Endothelial cell of umbilical vein (primary cell): ENCODE data around the gene KLK2. TPM values are rescaled to one million over a fixed set of nuclear protein-coding genes. Genes with fewer than 3 reads are reported as not detected.

Experiments used
- BruUV-seq: library from RNA; stranded (reverse); fragments of 400-500 nt; replicated peaks from 2 replicates; lab custom pipeline; 2021; lab: Mats Ljungman, UMichigan
- CTCF ChIA-PET: fragments of 300-600, 350-600 bp; sonication (Branson Sonifier 250); formaldehyde crosslinking; loops from one replicate; lab custom pipeline; 2021; ENCODE audit warnings: antibody characterized with exemption, inconsistent platforms; lab: Charles Lee
- POLR2A ChIA-PET: fragments of 300-600, 350-600 bp; sonication (Branson Sonifier 250); formaldehyde crosslinking; loops from one replicate; lab custom pipeline; 2021; ENCODE audit warnings: antibody characterized with exemption, inconsistent platforms; lab: Charles Lee
- DNase-seq: peaks from one replicate; pipeline ENCODE4 v3.0.0-alpha.2; 2011; ENCODE audit warnings: low read depth, low spot score
- FAIRE-seq: peaks from 2 replicates; lab custom pipeline; 2011; peaks lifted over from hg19 to GRCh38; lab: Jason Lieb, UNC
- H2AFZ ChIP-seq: 2 replicates; pipeline ENCODE4 v1.6.0; 2012; ENCODE audit warnings: low read depth, low read length, control low read depth, inconsistent platforms
- H3K27ac ChIP-seq: 2 replicates; pipeline ENCODE4 v1.5.1; 2011; ENCODE audit warnings: low read depth, mild to moderate bottlenecking, control low read depth, low read length, moderate library complexity; ENCODE audit not compliant: insufficient read depth
- H3K27me3 ChIP-seq, 2 experiments: 2 replicates each; pipeline versions ENCODE4 v1.6.0 to v1.6.1; 2011; ENCODE audit warnings: low read length in 2 of 2, mixed read lengths in 1 of 2; ENCODE audit not compliant: control insufficient read depth in 2 of 2, insufficient read depth in 2 of 2
- H3K36me3 ChIP-seq, 2 experiments: 2 replicates in 1 of 2; 3 replicates in 1 of 2; pipeline ENCODE4 v1.5.1; 2011; ENCODE audit warnings: low read length in 2 of 2, mild to moderate bottlenecking in 1 of 2, moderate library complexity in 1 of 2; ENCODE audit not compliant: control insufficient read depth in 2 of 2, insufficient read depth in 2 of 2; ENCODE audit errors: extremely low read depth in 1 of 2
- H3K4me1 ChIP-seq: 3 replicates; pipeline ENCODE4 v1.5.1; 2011; ENCODE audit warnings: mild to moderate bottlenecking, low read length; ENCODE audit not compliant: control insufficient read depth, insufficient read depth; ENCODE audit errors: extremely low read depth
- H3K4me2 ChIP-seq: 2 replicates; pipeline ENCODE4 v1.6.1; 2011; ENCODE audit warnings: low read length, control low read depth, mixed read lengths; ENCODE audit not compliant: insufficient read depth
- H3K4me3 ChIP-seq, 3 experiments: fragments of 200-600 bp in 1 of 3; sonication (generic), shearing (Covaris generic) in 1 of 3; replicated peaks in 1 of 3; 2 replicates each; pipeline ENCODE4 v1.5.1; 2011 to 2016; ENCODE audit warnings: control low read depth in 3 of 3, low read length in 3 of 3, mild to moderate bottlenecking in 2 of 3, inconsistent platforms in 1 of 3, low read depth in 1 of 3, moderate library complexity in 1 of 3; ENCODE audit not compliant: insufficient read depth in 1 of 3
- H3K79me2 ChIP-seq: 2 replicates; pipeline ENCODE4 v1.6.0; 2012; ENCODE audit warnings: low read length, inconsistent platforms; ENCODE audit not compliant: control insufficient read depth, insufficient read depth
- H3K9ac ChIP-seq: replicated peaks from 2 replicates; pipeline ENCODE3; 2011; ENCODE audit warnings: low read length, control low read depth; ENCODE audit not compliant: insufficient read depth; ENCODE audit errors: extremely low read depth
- H3K9me1 ChIP-seq: replicated peaks from 3 replicates; pipeline ENCODE4 v1.6.0; 2011; ENCODE audit warnings: mild to moderate bottlenecking, low read length; ENCODE audit not compliant: control insufficient read depth, insufficient read depth; ENCODE audit errors: extremely low read depth
- H3K9me3 ChIP-seq: replicated peaks from 2 replicates; pipeline ENCODE4 v1.5.1; 2012; ENCODE audit warnings: low read length, inconsistent platforms; ENCODE audit not compliant: control insufficient read depth, insufficient read depth
- H4K20me1 ChIP-seq: replicated peaks from 2 replicates; pipeline ENCODE3; 2011; ENCODE audit warnings: mild to moderate bottlenecking, low read length; ENCODE audit not compliant: control insufficient read depth, insufficient read depth; ENCODE audit errors: extremely low read depth
- EZH2 ChIP-seq: IDR thresholded peaks from 2 replicates; pipeline ENCODE4 v1.6.1; 2012; ENCODE audit warnings: borderline replicate concordance, low read depth, mild to moderate bottlenecking, moderate library complexity, low read length, inconsistent platforms; ENCODE audit not compliant: severe bottlenecking
- FOS ChIP-seq: IDR thresholded peaks from 2 replicates; pipeline ENCODE4 v1.6.1; 2011; ENCODE audit warnings: mild to moderate bottlenecking, low read length, moderate library complexity, borderline replicate concordance; ENCODE audit not compliant: insufficient read depth
- GATA2 ChIP-seq: IDR thresholded peaks from 2 replicates; pipeline ENCODE4 v1.7.0; 2011; ENCODE audit warnings: low read depth, mild to moderate bottlenecking, moderate library complexity, mixed read lengths, low read length; ENCODE audit not compliant: insufficient read length, insufficient read depth
- JUN ChIP-seq: IDR thresholded peaks from 2 replicates; pipeline ENCODE4 v1.6.1; 2011; ENCODE audit warnings: borderline replicate concordance, low read depth; ENCODE audit not compliant: insufficient read length, insufficient read depth
- MYC ChIP-seq: IDR thresholded peaks from one replicate; pipeline ENCODE4 v1.6.1; 2011; ENCODE audit warnings: mild to moderate bottlenecking, low read depth, low read length
- POLR2A ChIP-seq: IDR thresholded peaks from 2 replicates; pipeline ENCODE4 v1.6.1; 2012; ENCODE audit warnings: low read depth, mild to moderate bottlenecking, control low read depth, low read length
- POLR2AphosphoS5 ChIP-seq: IDR thresholded peaks from 2 replicates; pipeline ENCODE4 v1.6.1; 2012; ENCODE audit warnings: low read depth, mild to moderate bottlenecking, control low read depth, low read length, moderate library complexity; ENCODE audit not compliant: insufficient read depth
- dilution Hi-C: fragments of 300-500 bp; cut with MboI; formaldehyde crosslinking; loops from one replicate; pipeline ENCODE4 v1.15.0; 2019; ENCODE audit warnings: low sequenced_read_pairs; ENCODE audit not compliant: extremely low pct_ligation_motif_present
- intact Hi-C: fragments of 100-400 bp; cut with micrococcal nuclease; formaldehyde crosslinking; loops from one replicate; pipeline ENCODE4 v1.10.0; 2022
- polyA plus RNA-seq, 4 experiments: library from polyadenylated mRNA; depleted of rRNA in 3 of 4; stranded (reverse) in 3 of 4; unstranded in 1 of 4; fragments of >200 nt; gene quantifications; 2 replicates each; pipeline versions ENCODE4 v1.2.1 to v1.2.3, GENCODE V29; 2011 to 2012; ENCODE audit warnings: missing spikeins in 1 of 4
- total RNA-seq: library from RNA; stranded (reverse); gene quantifications from 2 replicates; pipeline ENCODE4 v1.2.3, GENCODE V29; 2021
- TF ChIP-seq, protein P1 (sequence below), 2 donors: IDR thresholded peaks; 1 replicate in 1 of 2; 2 replicates in 1 of 2; pipeline ENCODE4 v1.5.1; 2011; ENCODE audit warnings: low read length in 2 of 2, mild to moderate bottlenecking in 2 of 2, moderate library complexity in 2 of 2, control low read depth in 1 of 2, inconsistent platforms in 1 of 2, low read depth in 1 of 2; ENCODE audit not compliant: insufficient read depth in 1 of 2; ENCODE audit errors: extremely low read depth in 1 of 2
- TF ChIP-seq, protein P2 (sequence below): IDR thresholded peaks from 2 replicates; pipeline ENCODE4 v1.6.1; 2011; ENCODE audit not compliant: insufficient read depth, insufficient read length

KLK2 gene
- total and polyA plus RNA-seq, 2 donors (not counting 3 experiments of a cell fraction or from before 2014, with no cell fraction given): not detected

GRCh38 chr19:50910722-50911121 lies 37.5 kb downstream of the KLK2 start:
- Histone ChIP-seq H3K27me3 (peaks cover 18 to 24% of the 10 kb centered on the region in 2 experiments), H3K9me1 (no peaks in the 10 kb centered on the region), H3K27ac (no peak overlapping the region), H4K20me1 (no peaks in the 10 kb centered on the region), H3K36me3 (no peaks in the 10 kb centered on the region), H3K79me2 (no peaks in the 10 kb centered on the region), H2AFZ (no peak overlapping the region), H3K9ac (no peak overlapping the region), H3K4me2 (no peak overlapping the region), H3K4me1 (no peaks in the 10 kb centered on the region), H3K9me3 (no peaks in the 10 kb centered on the region), H3K4me3 (no peak overlapping the region)
- TF ChIP-seq GATA2 (no peak), EZH2 (no peak), POLR2A (no peak), POLR2AphosphoS5 (no peak), FOS (no peak), JUN (no peak), MYC (no peak)
- TF ChIP-seq, protein P1, sequence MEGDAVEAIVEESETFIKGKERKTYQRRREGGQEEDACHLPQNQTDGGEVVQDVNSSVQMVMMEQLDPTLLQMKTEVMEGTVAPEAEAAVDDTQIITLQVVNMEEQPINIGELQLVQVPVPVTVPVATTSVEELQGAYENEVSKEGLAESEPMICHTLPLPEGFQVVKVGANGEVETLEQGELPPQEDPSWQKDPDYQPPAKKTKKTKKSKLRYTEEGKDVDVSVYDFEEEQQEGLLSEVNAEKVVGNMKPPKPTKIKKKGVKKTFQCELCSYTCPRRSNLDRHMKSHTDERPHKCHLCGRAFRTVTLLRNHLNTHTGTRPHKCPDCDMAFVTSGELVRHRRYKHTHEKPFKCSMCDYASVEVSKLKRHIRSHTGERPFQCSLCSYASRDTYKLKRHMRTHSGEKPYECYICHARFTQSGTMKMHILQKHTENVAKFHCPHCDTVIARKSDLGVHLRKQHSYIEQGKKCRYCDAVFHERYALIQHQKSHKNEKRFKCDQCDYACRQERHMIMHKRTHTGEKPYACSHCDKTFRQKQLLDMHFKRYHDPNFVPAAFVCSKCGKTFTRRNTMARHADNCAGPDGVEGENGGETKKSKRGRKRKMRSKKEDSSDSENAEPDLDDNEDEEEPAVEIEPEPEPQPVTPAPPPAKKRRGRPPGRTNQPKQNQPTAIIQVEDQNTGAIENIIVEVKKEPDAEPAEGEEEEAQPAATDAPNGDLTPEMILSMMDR (IDR thresholded peaks at IDR 0.05; ENCODE audit: extremely low read depth in 1 of 2, insufficient read depth in 1 of 2, low read depth in 1 of 2, low read length in 2 of 2): no peak
- TF ChIP-seq, protein P2, sequence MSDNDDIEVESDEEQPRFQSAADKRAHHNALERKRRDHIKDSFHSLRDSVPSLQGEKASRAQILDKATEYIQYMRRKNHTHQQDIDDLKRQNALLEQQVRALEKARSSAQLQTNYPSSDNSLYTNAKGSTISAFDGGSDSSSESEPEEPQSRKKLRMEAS: no peak
- no TSS peak for BruUV-seq
- ChIA-PET POLR2A (no interaction called here), CTCF (interaction anchor here (0.8 kb wide), 1 partner anchor 10 kb away, joined by 4 read pairs; no protein-coding TSS in a partner anchor)
- dilution Hi-C loops (no loop called here), intact Hi-C loops (loop anchor here (10.0 kb wide), 1 partner anchor 1184 kb away; the partner anchor contains the start of gene ZNF841)
- FAIRE-seq (no peak), DNase-seq (no peak)
